Right atrium auricular region (tissue), 2 donors: Measurements from ENCODE around the gene POU6F2. TPM values are rescaled to one million over a fixed set of nuclear protein-coding genes. Genes with fewer than 3 reads are reported as not detected.

ENCODE experiments used
- DNase-seq: peaks from one replicate; pipeline ENCODE4 v3.0.0-alpha.2; 2019; ENCODE audit warnings: low spot score
- H3K27ac ChIP-seq, 2 donors: fragments of 200-600 bp; sonication (generic); 1 replicate in 1 of 2; 2 replicates in 1 of 2; pipeline ENCODE4 v1.5.1; 2016 to 2019
- H3K27me3 ChIP-seq, 2 donors: fragments of 200-600 bp; sonication (generic); one replicate each; pipeline versions ENCODE4 v1.5.1 to v1.6.0; 2017 to 2019
- H3K36me3 ChIP-seq: fragments of 200-600 bp; sonication (generic); one replicate; pipeline ENCODE4 v1.5.1; 2016
- H3K4me1 ChIP-seq, 2 donors: fragments of 200-600 bp; sonication (generic); one replicate each; pipeline versions ENCODE4 v1.5.1 to v1.6.0; 2017 to 2019
- H3K4me3 ChIP-seq, 2 donors: fragments of 200-600 bp; sonication (generic); 1 replicate in 1 of 2; 2 replicates in 1 of 2; pipeline ENCODE4 v1.5.1; 2017 to 2019; ENCODE audit warnings: mild to moderate bottlenecking in 1 of 2, moderate library complexity in 1 of 2
- H3K9me3 ChIP-seq, 2 donors: fragments of 200-600 bp; sonication (generic); one replicate each; pipeline ENCODE4 v1.5.1; 2019
- CTCF ChIP-seq, 2 donors: fragments of 200-600 bp; sonication (generic); IDR thresholded peaks; one replicate each; pipeline ENCODE4 v1.5.1; 2019; ENCODE audit warnings: antibody characterized with exemption in 2 of 2
- total RNA-seq, 2 donors: library from RNA; depleted of rRNA; stranded (reverse); fragments of >200 nt; gene quantifications; one replicate each; pipeline ENCODE4 v1.1.0, GENCODE V29; 2016

POU6F2 gene
- total RNA-seq, 2 donors from 2014 or later, result 0.85 to 1.5 TPM

GRCh38 chr7:39056153-39056552 lies 78.4 kb downstream of the POU6F2 start:
- Histone ChIP-seq H3K27me3 (no peaks in the 10 kb centered on the region), H3K4me1 (no peaks in the 10 kb centered on the region), H3K36me3 (no peaks in the 10 kb centered on the region), H3K27ac (no peak overlapping the region), H3K9me3 (peaks cover 0 to 19% of the 10 kb centered on the region in 2 donors), H3K4me3 (no peak overlapping the region)
- TF ChIP-seq CTCF (IDR thresholded peaks at IDR 0.05), result no peak
- no peak for DNase-seq

- TF ChIP-seq CTCF (IDR thresholded peaks at IDR 0.05), result no peak
- Histone ChIP-seq H3K4me3 (no peak overlapping the region), H3K27me3 (no peaks in the 10 kb centered on the region), H3K4me1 (no peaks in the 10 kb centered on the region), H3K27ac (no peak overlapping the region), H3K36me3 (no peaks in the 10 kb centered on the region), H3K9me3 (no peaks in the 10 kb centered on the region)
- no peak for DNase-seq
Observed at GRCh38 chr7:39062811-39063210, 85.1 kb downstream of the POU6F2 start.

GRCh38 chr7:39069031-39069430 lies 91.3 kb downstream of the POU6F2 start:
- H3K36me3 ChIP-seq, result no peaks in the 10 kb centered on the region
- H3K4me3 ChIP-seq, result no peak overlapping the region
- H3K27ac ChIP-seq, result no peak overlapping the region
- DNase-seq, result no peak
- TF ChIP-seq CTCF (IDR thresholded peaks at IDR 0.05), result no peak
- H3K4me1 ChIP-seq, result no peaks in the 10 kb centered on the region
- H3K27me3 ChIP-seq, result no peaks in the 10 kb centered on the region
- no peaks in the 10 kb centered on the region for H3K9me3 ChIP-seq

GRCh38 chr7:39069896-39070881 lies 92.5 kb downstream of the POU6F2 start:
- TF ChIP-seq CTCF (IDR thresholded peaks at IDR 0.05), result no peak
- Histone ChIP-seq H3K36me3 (no peaks in the 10 kb centered on the region), H3K4me1 (no peaks in the 10 kb centered on the region), H3K27me3 (no peaks in the 10 kb centered on the region), H3K27ac (no peak overlapping the region), H3K9me3 (no peaks in the 10 kb centered on the region), H3K4me3 (no peak overlapping the region)
- DNase-seq, result no peak

- Histone ChIP-seq H3K27me3 (no peaks in the 10 kb centered on the region), H3K36me3 (no peaks in the 10 kb centered on the region), H3K4me3 (no peak overlapping the region), H3K9me3 (no peaks in the 10 kb centered on the region), H3K4me1 (no peaks in the 10 kb centered on the region), H3K27ac (no peak overlapping the region)
- TF ChIP-seq CTCF (IDR thresholded peaks at IDR 0.05), result no peak
- no peak for DNase-seq
Observed at GRCh38 chr7:39071116-39071515, 93.4 kb downstream of the POU6F2 start.
